ENCODE measurements around the gene LIN7C. TPM values are rescaled to one million over a fixed set of nuclear protein-coding genes. Genes with fewer than 3 reads are reported as not detected.

Gene LIN7C
- polyA plus RNA-seq, 1 donor from 2014 or later = 131 TPM

DNA sequence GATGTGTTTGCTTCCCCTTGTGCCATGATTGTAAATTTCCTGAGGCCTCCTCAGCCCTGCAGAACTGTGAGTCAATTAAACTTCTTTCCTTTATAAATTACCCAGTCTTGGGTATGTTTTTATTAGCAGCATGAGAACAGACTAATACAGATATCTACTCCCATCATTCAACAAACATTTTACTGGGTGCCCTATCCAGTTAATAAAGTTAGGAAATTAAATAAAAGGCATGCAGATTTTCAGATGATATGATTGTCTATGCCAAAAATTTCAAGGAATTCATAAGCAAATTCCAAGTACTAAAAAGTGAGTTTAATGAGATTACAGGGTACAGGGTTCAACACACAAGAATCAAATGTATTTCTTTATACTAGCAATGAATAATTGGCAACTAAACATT, 33.5 kb upstream of the LIN7C start:
- Histone ChIP-seq H3K27me3 (ENCODE audit: insufficient read depth, low read depth, low read length) (no peaks in the 10 kb centered on the region), H3K9me3 (ENCODE audit: low read length) (no peaks in the 10 kb centered on the region), H3K9ac (ENCODE audit: low read length) (no peak overlapping the region), H3K27ac (ENCODE audit: low read length) (no peak overlapping the region), H3K79me2 (replicated peaks; ENCODE audit: insufficient read depth, low read length) (no peaks in the 10 kb centered on the region), H3K36me3 (ENCODE audit: insufficient read depth, low read length) (no peaks in the 10 kb centered on the region), H2AFZ (ENCODE audit: low read depth, low read length) (no peak overlapping the region), H4K20me1 (ENCODE audit: insufficient read depth) (no peaks in the 10 kb centered on the region), H3K9me2 (ENCODE audit: insufficient read depth, low read length) (no peaks in the 10 kb centered on the region), H3K4me2 (ENCODE audit: low read length) (no peak overlapping the region), H3F3A (ENCODE audit: insufficient read depth, low read length, poor library complexity, severe bottlenecking) (no peaks in the 10 kb centered on the region), H3K4me3 (ENCODE audit: low read length) (no peak overlapping the region)
- TF ChIP-seq EZH2 (IDR thresholded peaks at IDR 0.05; ENCODE audit: borderline replicate concordance, insufficient read depth, low read length, poor library complexity, severe bottlenecking) (no peak), TAF1 (IDR thresholded peaks at IDR 0.05; ENCODE audit: low read depth) (no peak), POLR2AphosphoS5 (IDR thresholded peaks at IDR 0.05) (no peak), MXI1 (conservative IDR thresholded peaks at IDR 0.05; ENCODE audit: poor library complexity, severe bottlenecking) (no peak), SMC3 (conservative IDR thresholded peaks at IDR 0.05; ENCODE audit: poor library complexity) (no peak), EP300 (conservative IDR thresholded peaks at IDR 0.05; ENCODE audit: poor library complexity, severe bottlenecking) (no peak), RAD21 (conservative IDR thresholded peaks at IDR 0.05) (no peak)
- TF ChIP-seq, protein P1, sequence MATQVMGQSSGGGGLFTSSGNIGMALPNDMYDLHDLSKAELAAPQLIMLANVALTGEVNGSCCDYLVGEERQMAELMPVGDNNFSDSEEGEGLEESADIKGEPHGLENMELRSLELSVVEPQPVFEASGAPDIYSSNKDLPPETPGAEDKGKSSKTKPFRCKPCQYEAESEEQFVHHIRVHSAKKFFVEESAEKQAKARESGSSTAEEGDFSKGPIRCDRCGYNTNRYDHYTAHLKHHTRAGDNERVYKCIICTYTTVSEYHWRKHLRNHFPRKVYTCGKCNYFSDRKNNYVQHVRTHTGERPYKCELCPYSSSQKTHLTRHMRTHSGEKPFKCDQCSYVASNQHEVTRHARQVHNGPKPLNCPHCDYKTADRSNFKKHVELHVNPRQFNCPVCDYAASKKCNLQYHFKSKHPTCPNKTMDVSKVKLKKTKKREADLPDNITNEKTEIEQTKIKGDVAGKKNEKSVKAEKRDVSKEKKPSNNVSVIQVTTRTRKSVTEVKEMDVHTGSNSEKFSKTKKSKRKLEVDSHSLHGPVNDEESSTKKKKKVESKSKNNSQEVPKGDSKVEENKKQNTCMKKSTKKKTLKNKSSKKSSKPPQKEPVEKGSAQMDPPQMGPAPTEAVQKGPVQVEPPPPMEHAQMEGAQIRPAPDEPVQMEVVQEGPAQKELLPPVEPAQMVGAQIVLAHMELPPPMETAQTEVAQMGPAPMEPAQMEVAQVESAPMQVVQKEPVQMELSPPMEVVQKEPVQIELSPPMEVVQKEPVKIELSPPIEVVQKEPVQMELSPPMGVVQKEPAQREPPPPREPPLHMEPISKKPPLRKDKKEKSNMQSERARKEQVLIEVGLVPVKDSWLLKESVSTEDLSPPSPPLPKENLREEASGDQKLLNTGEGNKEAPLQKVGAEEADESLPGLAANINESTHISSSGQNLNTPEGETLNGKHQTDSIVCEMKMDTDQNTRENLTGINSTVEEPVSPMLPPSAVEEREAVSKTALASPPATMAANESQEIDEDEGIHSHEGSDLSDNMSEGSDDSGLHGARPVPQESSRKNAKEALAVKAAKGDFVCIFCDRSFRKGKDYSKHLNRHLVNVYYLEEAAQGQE (IDR thresholded peaks at IDR 0.05; ENCODE audit: borderline replicate concordance) = no peak
- TF ChIP-seq, protein P2, sequence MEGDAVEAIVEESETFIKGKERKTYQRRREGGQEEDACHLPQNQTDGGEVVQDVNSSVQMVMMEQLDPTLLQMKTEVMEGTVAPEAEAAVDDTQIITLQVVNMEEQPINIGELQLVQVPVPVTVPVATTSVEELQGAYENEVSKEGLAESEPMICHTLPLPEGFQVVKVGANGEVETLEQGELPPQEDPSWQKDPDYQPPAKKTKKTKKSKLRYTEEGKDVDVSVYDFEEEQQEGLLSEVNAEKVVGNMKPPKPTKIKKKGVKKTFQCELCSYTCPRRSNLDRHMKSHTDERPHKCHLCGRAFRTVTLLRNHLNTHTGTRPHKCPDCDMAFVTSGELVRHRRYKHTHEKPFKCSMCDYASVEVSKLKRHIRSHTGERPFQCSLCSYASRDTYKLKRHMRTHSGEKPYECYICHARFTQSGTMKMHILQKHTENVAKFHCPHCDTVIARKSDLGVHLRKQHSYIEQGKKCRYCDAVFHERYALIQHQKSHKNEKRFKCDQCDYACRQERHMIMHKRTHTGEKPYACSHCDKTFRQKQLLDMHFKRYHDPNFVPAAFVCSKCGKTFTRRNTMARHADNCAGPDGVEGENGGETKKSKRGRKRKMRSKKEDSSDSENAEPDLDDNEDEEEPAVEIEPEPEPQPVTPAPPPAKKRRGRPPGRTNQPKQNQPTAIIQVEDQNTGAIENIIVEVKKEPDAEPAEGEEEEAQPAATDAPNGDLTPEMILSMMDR (IDR thresholded peaks at IDR 0.05; ENCODE audit: poor library complexity, severe bottlenecking) = no peak

DNA sequence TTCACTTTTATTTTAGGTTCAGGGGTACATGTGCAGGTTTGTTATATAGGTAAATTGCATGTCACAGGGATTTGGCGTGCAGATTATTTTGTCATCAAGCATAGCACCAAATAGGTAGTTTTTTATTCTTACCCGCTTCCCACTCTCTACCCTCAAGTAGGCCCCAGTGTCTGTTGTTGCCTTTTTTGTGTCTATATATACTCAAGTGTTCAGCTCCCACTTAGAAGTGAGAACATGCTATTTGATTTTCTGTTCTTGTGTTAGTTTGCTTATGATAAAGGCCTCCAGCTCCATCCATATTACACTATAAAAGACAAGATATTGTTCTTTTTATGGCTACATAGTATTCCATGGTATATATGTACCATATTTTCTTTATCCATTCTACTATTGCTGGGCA, 28.5 kb upstream of the LIN7C start:
- H2AFZ ChIP-seq (ENCODE audit: low read depth, low read length) = no peak overlapping the region
- H3K9me2 ChIP-seq (ENCODE audit: insufficient read depth, low read length) = no peaks in the 10 kb centered on the region
- no peaks in the 10 kb centered on the region for H3K9me3 ChIP-seq (ENCODE audit: low read length)
- H3K79me2 ChIP-seq (replicated peaks; ENCODE audit: insufficient read depth, low read length) = no peaks in the 10 kb centered on the region
- no peaks in the 10 kb centered on the region for H3K36me3 ChIP-seq (ENCODE audit: insufficient read depth, low read length)
- H3K9ac ChIP-seq (ENCODE audit: low read length) = no peak overlapping the region
- no peak for TF ChIP-seq EP300 (conservative IDR thresholded peaks at IDR 0.05; ENCODE audit: poor library complexity, severe bottlenecking)
- TF ChIP-seq RAD21 (conservative IDR thresholded peaks at IDR 0.05) = no peak
- no peaks in the 10 kb centered on the region for H3F3A ChIP-seq (ENCODE audit: insufficient read depth, low read length, poor library complexity, severe bottlenecking)
- H4K20me1 ChIP-seq (ENCODE audit: insufficient read depth) = no peaks in the 10 kb centered on the region
- no peak overlapping the region for H3K27ac ChIP-seq (ENCODE audit: low read length)
- H3K27me3 ChIP-seq (ENCODE audit: insufficient read depth, low read depth, low read length) = no peaks in the 10 kb centered on the region
- no peak overlapping the region for H3K4me2 ChIP-seq (ENCODE audit: low read length)
- H3K4me3 ChIP-seq (ENCODE audit: low read length) = no peak overlapping the region
